ENCODE data around the gene TNFAIP1. TPM values are rescaled to one million over a fixed set of nuclear protein-coding genes. Genes with fewer than 3 reads are reported as not detected.

TNFAIP1 gene, protein sequence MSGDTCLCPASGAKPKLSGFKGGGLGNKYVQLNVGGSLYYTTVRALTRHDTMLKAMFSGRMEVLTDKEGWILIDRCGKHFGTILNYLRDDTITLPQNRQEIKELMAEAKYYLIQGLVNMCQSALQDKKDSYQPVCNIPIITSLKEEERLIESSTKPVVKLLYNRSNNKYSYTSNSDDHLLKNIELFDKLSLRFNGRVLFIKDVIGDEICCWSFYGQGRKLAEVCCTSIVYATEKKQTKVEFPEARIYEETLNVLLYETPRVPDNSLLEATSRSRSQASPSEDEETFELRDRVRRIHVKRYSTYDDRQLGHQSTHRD
- 19.8 and 23.0 TPM in 2 replicates for total RNA-seq
- 40.1 and 40.7 TPM in 2 replicates for polyA plus RNA-seq
- 28.0 and 28.2 TPM in 2 replicates for polyA plus RNA-seq (2012)
- 87.6 and 135 TPM in 2 replicates for polyA minus RNA-seq (ENCODE audit: low replicate concordance)

DNA sequence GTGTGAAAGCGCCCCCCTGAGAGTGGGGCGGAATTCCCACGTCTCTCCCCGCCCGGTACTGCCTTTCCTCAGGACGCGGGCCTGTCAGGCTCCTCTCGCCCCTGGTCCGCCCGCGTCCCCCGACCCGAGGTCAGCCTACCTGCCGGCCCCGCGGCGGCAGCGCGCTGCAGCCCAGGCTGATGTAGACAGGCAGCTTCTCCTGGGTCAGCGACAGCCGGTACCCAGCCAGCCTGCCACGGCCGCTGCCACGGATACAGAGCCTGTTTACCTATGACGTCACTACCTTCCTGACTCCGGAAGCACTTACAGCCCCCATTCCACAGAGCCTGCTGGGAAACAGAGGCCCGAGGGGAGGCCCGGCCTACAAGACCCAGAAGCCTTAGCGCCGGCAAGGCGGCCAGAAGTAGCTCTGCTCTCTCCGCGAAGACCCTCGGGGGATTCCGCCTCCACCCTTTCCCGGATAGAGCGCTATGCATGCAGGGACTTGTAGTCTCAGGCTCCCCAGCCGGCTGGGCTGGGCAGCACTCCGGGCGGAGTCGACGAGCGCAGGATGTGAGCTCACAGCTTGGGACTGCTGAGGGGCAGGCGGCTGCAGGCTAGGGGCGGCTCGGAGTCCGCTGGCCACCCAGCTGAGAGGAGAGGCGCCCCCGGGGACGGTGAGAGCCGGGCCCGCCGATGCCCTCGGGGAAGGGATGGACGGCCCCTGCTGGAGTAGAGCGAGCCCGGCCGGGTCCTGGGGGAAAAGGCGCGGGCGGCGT lies at the start of gene TNFAIP1, which contains the start of gene IFT20:
Gene TNFAIP1 (plus strand): TSS at position 561 of the 758 bp plus-strand sequence. CDS start 3,761 bp downstream, outside the sequence.
Gene IFT20 (minus strand): TSS at position 272 of the 758 bp plus-strand sequence. CDS start 3,487 bp downstream, outside the sequence.
- peaks cover 11% of the 10 kb centered on the region for H3K36me3 ChIP-seq (ENCODE audit: control insufficient read depth, insufficient read depth, low read length)
- no peaks in the 10 kb centered on the region for H3K9me3 ChIP-seq (ENCODE audit: control insufficient read depth, insufficient read depth, low read depth, low read length)
- no peaks in the 10 kb centered on the region for H4K20me1 ChIP-seq (ENCODE audit: control insufficient read depth, extremely low read depth, insufficient read depth, low read length)
- peak; percentile 100 for DNase-seq (ENCODE audit: low read depth in 2 of 2)
- peak within 1 kb of the TSS; percentile 95 for H3K9ac ChIP-seq (ENCODE audit: insufficient read depth, low read length)
- H3K4me2 ChIP-seq (ENCODE audit: extremely low read depth, insufficient read depth, low read length) = peak within 1 kb of the TSS; percentile 100
- H3K4me3 ChIP-seq (replicated peaks in 1 of 4; ENCODE audit: control extremely low read depth in 1 of 4, insufficient read depth in 1 of 4, low read depth in 3 of 4, low read length in 4 of 4) = peak within 1 kb of the TSS; percentile 88 to 99 (median 96)
- peak within 1 kb of the TSS; percentile 99 for H3K27ac ChIP-seq (ENCODE audit: insufficient read depth, low read length)
- peak within 1 kb of the TSS; percentile 60 for H2AFZ ChIP-seq (ENCODE audit: low read length)
- TF ChIP-seq, protein P1, sequence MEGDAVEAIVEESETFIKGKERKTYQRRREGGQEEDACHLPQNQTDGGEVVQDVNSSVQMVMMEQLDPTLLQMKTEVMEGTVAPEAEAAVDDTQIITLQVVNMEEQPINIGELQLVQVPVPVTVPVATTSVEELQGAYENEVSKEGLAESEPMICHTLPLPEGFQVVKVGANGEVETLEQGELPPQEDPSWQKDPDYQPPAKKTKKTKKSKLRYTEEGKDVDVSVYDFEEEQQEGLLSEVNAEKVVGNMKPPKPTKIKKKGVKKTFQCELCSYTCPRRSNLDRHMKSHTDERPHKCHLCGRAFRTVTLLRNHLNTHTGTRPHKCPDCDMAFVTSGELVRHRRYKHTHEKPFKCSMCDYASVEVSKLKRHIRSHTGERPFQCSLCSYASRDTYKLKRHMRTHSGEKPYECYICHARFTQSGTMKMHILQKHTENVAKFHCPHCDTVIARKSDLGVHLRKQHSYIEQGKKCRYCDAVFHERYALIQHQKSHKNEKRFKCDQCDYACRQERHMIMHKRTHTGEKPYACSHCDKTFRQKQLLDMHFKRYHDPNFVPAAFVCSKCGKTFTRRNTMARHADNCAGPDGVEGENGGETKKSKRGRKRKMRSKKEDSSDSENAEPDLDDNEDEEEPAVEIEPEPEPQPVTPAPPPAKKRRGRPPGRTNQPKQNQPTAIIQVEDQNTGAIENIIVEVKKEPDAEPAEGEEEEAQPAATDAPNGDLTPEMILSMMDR (conservative IDR thresholded peaks at IDR 0.05 in 1 of 2, IDR thresholded peaks at IDR 0.05 in 1 of 2; ENCODE audit: low read depth in 1 of 2, low read length in 2 of 2) = no peak
- no peak for TF ChIP-seq EZH2 (IDR thresholded peaks at IDR 0.05; ENCODE audit: low read length, missing control alignments)
- H3K27me3 ChIP-seq (ENCODE audit: control insufficient read depth, insufficient read depth, low read length) = no peaks in the 10 kb centered on the region
- H3K79me2 ChIP-seq (ENCODE audit: control insufficient read depth, insufficient read depth, low read length) = peaks cover 50% of the 10 kb centered on the region
- H3K4me1 ChIP-seq (ENCODE audit: control insufficient read depth, extremely low read depth, insufficient read depth, low read length) = peaks cover 17% of the 10 kb centered on the region

DNA sequence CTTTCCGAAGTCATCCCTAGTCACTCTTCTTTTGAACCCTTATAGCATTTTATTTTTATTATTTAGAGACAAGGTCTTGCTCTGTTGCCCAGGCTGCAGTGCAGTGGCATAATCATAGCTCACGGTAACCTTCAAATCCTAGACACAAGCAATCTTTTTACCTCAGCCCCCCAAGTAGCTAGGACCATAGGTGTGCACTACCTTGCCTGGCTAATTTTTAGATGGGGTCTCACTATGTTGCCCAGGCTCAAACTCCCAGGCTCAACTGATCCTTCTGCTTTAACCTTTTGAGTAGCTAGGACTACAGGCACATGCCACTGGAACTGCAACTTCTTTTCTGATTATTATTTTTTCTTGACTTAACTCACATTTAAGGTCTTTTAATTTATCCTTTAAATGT lies 49.6 kb upstream of the TNFAIP1 start:
- Histone ChIP-seq H3K79me2 (ENCODE audit: control insufficient read depth, insufficient read depth, low read length) (no peaks in the 10 kb centered on the region), H3K9ac (ENCODE audit: insufficient read depth, low read length) (no peak overlapping the region), H3K27me3 (ENCODE audit: control insufficient read depth, insufficient read depth, low read length) (no peaks in the 10 kb centered on the region), H3K27ac (ENCODE audit: insufficient read depth, low read length) (no peak overlapping the region), H3K9me3 (ENCODE audit: control insufficient read depth, insufficient read depth, low read depth, low read length) (no peaks in the 10 kb centered on the region), H2AFZ (ENCODE audit: low read length) (no peak overlapping the region), H4K20me1 (ENCODE audit: control insufficient read depth, extremely low read depth, insufficient read depth, low read length) (no peaks in the 10 kb centered on the region), H3K36me3 (ENCODE audit: control insufficient read depth, insufficient read depth, low read length) (no peaks in the 10 kb centered on the region), H3K4me2 (ENCODE audit: extremely low read depth, insufficient read depth, low read length) (no peak overlapping the region), H3K4me1 (ENCODE audit: control insufficient read depth, extremely low read depth, insufficient read depth, low read length) (peaks cover 6% of the 10 kb centered on the region), H3K4me3 (replicated peaks in 1 of 4; ENCODE audit: control extremely low read depth in 1 of 4, insufficient read depth in 1 of 4, low read depth in 3 of 4, low read length in 4 of 4) (no peak overlapping the region)
- TF ChIP-seq, protein P1 (conservative IDR thresholded peaks at IDR 0.05 in 1 of 2, IDR thresholded peaks at IDR 0.05 in 1 of 2; ENCODE audit: low read depth in 1 of 2, low read length in 2 of 2) = no peak
- TF ChIP-seq EZH2 (IDR thresholded peaks at IDR 0.05; ENCODE audit: low read length, missing control alignments) = no peak
- no peak for DNase-seq (ENCODE audit: low read depth in 2 of 2)

DNA sequence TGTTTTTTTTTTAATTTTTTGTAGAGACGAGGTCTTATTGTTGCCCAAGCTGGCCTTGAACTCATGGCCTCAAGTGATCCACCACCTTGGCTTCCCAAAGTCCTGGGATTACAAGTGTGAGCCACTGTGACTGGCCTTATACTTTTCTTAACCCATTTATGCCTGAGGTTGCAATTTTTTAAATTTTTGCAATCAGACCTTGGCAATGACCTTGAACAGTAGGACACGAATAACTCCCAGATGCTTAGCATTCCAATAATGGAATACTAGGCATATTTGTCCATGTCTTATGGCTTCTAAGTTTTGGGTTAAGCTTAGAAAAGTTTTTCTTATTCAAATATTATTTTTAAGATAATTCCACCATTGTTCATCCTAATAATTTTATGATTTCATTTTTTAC lies 44.9 kb upstream of the TNFAIP1 start:
- Histone ChIP-seq H3K4me2 (ENCODE audit: extremely low read depth, insufficient read depth, low read length) (no peak overlapping the region), H4K20me1 (ENCODE audit: control insufficient read depth, extremely low read depth, insufficient read depth, low read length) (no peaks in the 10 kb centered on the region), H3K79me2 (ENCODE audit: control insufficient read depth, insufficient read depth, low read length) (no peaks in the 10 kb centered on the region), H3K4me3 (replicated peaks in 1 of 4; ENCODE audit: control extremely low read depth in 1 of 4, insufficient read depth in 1 of 4, low read depth in 3 of 4, low read length in 4 of 4) (no peak overlapping the region), H3K9ac (ENCODE audit: insufficient read depth, low read length) (no peak overlapping the region), H2AFZ (ENCODE audit: low read length) (no peak overlapping the region), H3K4me1 (ENCODE audit: control insufficient read depth, extremely low read depth, insufficient read depth, low read length) (no peaks in the 10 kb centered on the region), H3K27ac (ENCODE audit: insufficient read depth, low read length) (no peak overlapping the region), H3K27me3 (ENCODE audit: control insufficient read depth, insufficient read depth, low read length) (no peaks in the 10 kb centered on the region), H3K9me3 (ENCODE audit: control insufficient read depth, insufficient read depth, low read depth, low read length) (no peaks in the 10 kb centered on the region), H3K36me3 (ENCODE audit: control insufficient read depth, insufficient read depth, low read length) (no peaks in the 10 kb centered on the region)
- TF ChIP-seq, protein P1 (conservative IDR thresholded peaks at IDR 0.05 in 1 of 2, IDR thresholded peaks at IDR 0.05 in 1 of 2; ENCODE audit: low read depth in 1 of 2, low read length in 2 of 2) = no peak
- TF ChIP-seq EZH2 (IDR thresholded peaks at IDR 0.05; ENCODE audit: low read length, missing control alignments) = no peak
- no peak for DNase-seq (ENCODE audit: low read depth in 2 of 2)

All from fibroblast of lung (primary cell).